Transverse colon (tissue), 4 donors: ENCODE data around the gene TST. TPM values are rescaled to one million over a fixed set of nuclear protein-coding genes. Genes with fewer than 3 reads are reported as not detected.

Experiments
- DNase-seq: peaks from one replicate; pipeline ENCODE4 v3.0.0-alpha.2; 2019
- H3K27ac ChIP-seq, 4 donors: fragments of 200-600 bp; sonication (generic); 2 replicates each; pipeline ENCODE4 v1.5.1; 2016 to 2018; ENCODE audit warnings: inconsistent platforms in 4 of 4
- H3K27me3 ChIP-seq: fragments of 200-600 bp; sonication (generic); 2 replicates; pipeline ENCODE4 v1.5.1; 2017; ENCODE audit warnings: inconsistent platforms
- H3K36me3 ChIP-seq, 4 donors: fragments of 200-600 bp; sonication (generic); 2 replicates each; pipeline ENCODE4 v1.5.1; 2017 to 2019; ENCODE audit warnings: inconsistent platforms in 4 of 4
- H3K4me1 ChIP-seq, 4 donors: fragments of 200-600 bp; sonication (generic); 2 replicates each; pipeline ENCODE4 v1.5.1; 2017 to 2020; ENCODE audit warnings: inconsistent platforms in 4 of 4
- H3K4me3 ChIP-seq, 4 donors: fragments of 200-600 bp; sonication (generic); 1 replicate in 1 of 4; 2 replicates in 3 of 4; pipeline versions ENCODE4 v1.5.1 to v1.6.1; 2017 to 2019; ENCODE audit warnings: inconsistent platforms in 4 of 4
- H3K9me3 ChIP-seq, 2 donors: fragments of 200-600 bp; sonication (generic); 2 replicates each; pipeline ENCODE4 v1.5.1; 2017 to 2019; ENCODE audit warnings: inconsistent platforms in 2 of 2
- CTCF ChIP-seq, 5 experiments: fragments of 200-600 bp in 3 of 5; fragments of 450-650 bp in 2 of 5; sonication (generic) in 3 of 5; IDR thresholded peaks; 1 replicate in 2 of 5; 2 replicates in 3 of 5; pipeline ENCODE4 v1.5.1; 2016 to 2017; ENCODE audit warnings: antibody characterized with exemption in 5 of 5, inconsistent platforms in 3 of 5, mild to moderate bottlenecking in 2 of 5, moderate library complexity in 1 of 5
- EP300 ChIP-seq: sonication (generic); formaldehyde crosslinking; IDR thresholded peaks from one replicate; pipeline ENCODE4 v1.6.1; 2017; ENCODE audit warnings: antibody characterized with exemption, low read depth
- POLR2A ChIP-seq: fragments of 450-650 bp; IDR thresholded peaks from one replicate; pipeline ENCODE4 v1.6.1; 2016; ENCODE audit warnings: antibody characterized with exemption, mild to moderate bottlenecking, moderate library complexity
- POLR2AphosphoS5 ChIP-seq, 3 donors: sonication (generic); formaldehyde crosslinking; IDR thresholded peaks; one replicate each; pipeline ENCODE4 v1.6.1; 2016; ENCODE audit warnings: antibody characterized with exemption in 3 of 3
- WGBS, 2 donors: methylation state at CpG; one replicate each; pipeline ENCODE4 v1.1.5; 2018; ENCODE audit warnings: low coverage in 1 of 2; 5-methylcytosine and 5-hydroxymethylcytosine counted together
- in situ Hi-C, 4 donors: fragments of 200-750 bp; cut with MboI; loops; one replicate each; pipeline versions ENCODE4 v1.15.0 to v1.15.1; 2017; ENCODE audit warnings: low sequenced_read_pairs in 3 of 4, low pct_ligation_motif_present in 1 of 4, low pct_unique_long_range_greater_than_20kb in 1 of 4
- intact Hi-C: fragments of 100-400 bp; cut with DNase I; formaldehyde crosslinking; loops from one replicate; pipeline ENCODE4 v1.15.1; 2023; ENCODE audit warnings: low total_unique reads
- total RNA-seq, 4 donors: library from RNA; depleted of rRNA; stranded (reverse); fragments of >200 nt; gene quantifications; one replicate each; pipeline ENCODE4 v1.1.0, GENCODE V29; 2016

TST gene
- total RNA-seq, 4 donors from 2014 or later: 246 to 719 (median 557) TPM

- Histone ChIP-seq H3K27ac (peak overlapping the region; percentile 92 to 99 (median 99)), H3K4me3 (no peak overlapping the region), H3K27me3 (no peaks in the 10 kb centered on the region), H3K36me3 (no peaks in the 10 kb centered on the region), H3K9me3 (no peaks in the 10 kb centered on the region), H3K4me1 (peaks cover 12 to 50% (median 40%) of the 10 kb centered on the region in 4 donors)
- intact Hi-C loops: no loop called here
- TF ChIP-seq CTCF (IDR thresholded peaks at IDR 0.05) (no peak), POLR2A (no peak), POLR2AphosphoS5 (IDR thresholded peaks at IDR 0.05) (no peak), EP300 (no peak)
- in situ Hi-C loops: no loop called here
- 96% methylated on average over 3 of the region's 3 CpGs; no CpG with 5 or more reads in 1 of the 2 donors for WGBS, 2 donors
- no peak for DNase-seq
Observed at GRCh38 chr22:37011472-37011871, 7.8 kb downstream of the TST start.

- 77% methylated on average over 20 of the region's 20 CpGs; no CpG with 5 or more reads in 1 of the 2 donors for WGBS, 2 donors
- peaks cover 11 to 45% (median 37%) of the 10 kb centered on the region in 4 donors for H3K4me1 ChIP-seq
- peak overlapping the region in 3 of 4 donors; percentile 92 to 99 (median 99) for H3K27ac ChIP-seq
- intact Hi-C loops (no loop called here), in situ Hi-C loops (no loop called here)
- no peaks in the 10 kb centered on the region for H3K36me3 ChIP-seq
- no peaks in the 10 kb centered on the region for H3K9me3 ChIP-seq
- TF ChIP-seq POLR2A (no peak), POLR2AphosphoS5 (IDR thresholded peaks at IDR 0.05) (no peak), CTCF (IDR thresholded peaks at IDR 0.05) (no peak), EP300 (no peak)
- H3K4me3 ChIP-seq: no peak overlapping the region
- DNase-seq: no peak
- no peaks in the 10 kb centered on the region for H3K27me3 ChIP-seq
Observed at GRCh38 chr22:37010976-37011375, 8.3 kb downstream of the TST start.

DNA sequence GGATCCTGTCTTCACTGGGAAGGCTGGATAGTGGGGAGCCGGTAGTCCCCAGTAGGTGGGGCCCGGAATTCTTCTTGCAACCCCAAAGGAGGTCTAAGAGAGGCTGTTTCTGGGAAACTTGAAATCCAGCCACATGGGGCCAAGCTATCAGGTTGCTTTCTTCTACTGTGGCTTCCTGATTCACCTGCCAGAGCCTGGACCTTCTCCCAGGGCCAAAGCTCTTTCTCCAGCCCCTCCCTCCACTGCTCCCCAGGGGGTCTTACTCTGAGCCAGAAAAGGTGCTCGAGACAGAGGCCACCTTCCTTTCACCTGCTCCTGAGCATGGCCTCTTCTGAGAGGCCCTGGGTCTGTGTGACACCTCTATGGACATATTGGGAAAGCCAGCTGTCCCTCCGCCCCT lies 9.1 kb downstream of the TST start:
- peak in 1 of 3 donors; percentile 14 for TF ChIP-seq POLR2AphosphoS5 (IDR thresholded peaks at IDR 0.05)
- no peak for TF ChIP-seq EP300
- peak; percentile 20 for TF ChIP-seq POLR2A
- TF ChIP-seq CTCF (IDR thresholded peaks at IDR 0.05): no peak
- Histone ChIP-seq H3K9me3 (no peaks in the 10 kb centered on the region), H3K4me1 (peaks cover 11 to 39% (median 32%) of the 10 kb centered on the region in 4 donors), H3K27ac (no peak overlapping the region), H3K36me3 (no peaks in the 10 kb centered on the region), H3K4me3 (no peak overlapping the region), H3K27me3 (no peaks in the 10 kb centered on the region)
- WGBS, 2 donors: 73% methylated on average over 4 of the region's 4 CpGs; no CpG with 5 or more reads in 1 of the 2 donors
- intact Hi-C loops (no loop called here), in situ Hi-C loops (no loop called here)
- no peak for DNase-seq

DNA sequence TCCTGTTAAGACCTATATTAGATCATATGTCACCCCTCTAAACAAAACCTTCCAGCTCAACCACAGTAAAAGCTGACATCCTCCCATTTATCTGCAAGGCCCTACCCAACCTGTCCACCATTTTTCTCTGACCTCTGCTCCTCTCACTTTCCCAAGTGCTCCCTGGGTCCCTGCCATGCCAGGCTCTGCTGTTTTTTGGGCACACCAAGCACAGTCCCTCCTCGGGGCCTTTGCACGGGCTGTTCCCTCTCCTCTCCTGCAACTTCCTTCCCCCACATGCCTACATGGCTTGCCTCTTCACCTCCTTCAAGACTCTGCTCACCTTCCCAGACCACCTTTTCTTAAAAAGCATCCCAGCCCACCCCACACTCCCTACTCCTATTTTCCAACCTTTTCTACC lies 9.8 kb downstream of the TST start:
- no peaks in the 10 kb centered on the region for H3K27me3 ChIP-seq
- H3K36me3 ChIP-seq: no peaks in the 10 kb centered on the region
- peaks cover 11 to 32% (median 25%) of the 10 kb centered on the region in 4 donors for H3K4me1 ChIP-seq
- no peak for DNase-seq
- 83 to 89% methylated on average over 2 of the region's 2 CpGs for WGBS, 2 donors
- no peak overlapping the region for H3K4me3 ChIP-seq
- no peaks in the 10 kb centered on the region for H3K9me3 ChIP-seq
- in situ Hi-C loops (no loop called here), intact Hi-C loops (no loop called here)
- H3K27ac ChIP-seq: no peak overlapping the region
- TF ChIP-seq EP300: no peak
- TF ChIP-seq POLR2A: no peak
- no peak for TF ChIP-seq CTCF (IDR thresholded peaks at IDR 0.05)
- no peak for TF ChIP-seq POLR2AphosphoS5 (IDR thresholded peaks at IDR 0.05)
